C1 segment of cervical spinal cord (tissue), 14 donors: ENCODE measurements around the gene HHIP.

Experiments used
- DNase-seq, 14 donors: peaks; one replicate each; lab custom pipeline; 2025; lab: John Stamatoyannopoulos, UW

HHIP gene

DNA sequence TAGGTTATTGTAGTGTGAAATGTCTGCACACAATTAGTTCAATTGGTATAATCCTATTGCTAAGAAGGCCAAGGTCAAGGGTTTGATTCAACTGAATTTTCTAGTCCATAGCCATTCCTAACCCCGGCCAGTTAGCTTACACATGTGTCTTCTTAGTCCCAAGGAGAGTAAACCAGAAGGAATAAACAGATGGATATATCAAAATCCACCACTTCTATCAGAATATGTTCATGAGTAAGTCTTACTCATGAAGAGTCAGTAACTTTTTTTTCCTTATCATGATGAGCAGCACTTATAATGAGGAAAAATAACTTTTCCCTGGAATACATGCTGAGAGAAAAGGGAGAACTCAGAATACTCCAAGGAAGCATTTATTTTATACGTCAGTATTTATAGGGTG lies 9.5 kb downstream of the HHIP start:
- no peak for DNase-seq

DNA sequence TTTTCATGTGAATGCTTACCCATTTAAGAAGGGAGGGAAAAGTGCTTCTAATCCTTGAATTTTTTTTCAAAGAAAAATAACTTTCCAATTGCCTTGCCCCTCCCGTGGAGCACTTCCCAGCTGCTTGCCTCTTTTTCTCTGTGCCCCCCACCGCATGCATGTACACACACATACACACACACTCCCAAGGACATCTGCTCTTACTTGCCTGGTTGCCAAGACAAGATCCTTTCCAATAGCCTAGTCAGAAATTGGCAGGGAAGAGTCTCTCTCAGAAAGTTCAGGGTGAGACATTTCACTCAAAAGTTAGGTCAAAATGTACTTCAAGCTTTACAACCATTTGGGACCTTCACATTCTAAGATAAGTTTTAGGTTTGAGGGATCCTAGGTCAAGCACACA lies 10.9 kb downstream of the HHIP start:
- DNase-seq: no peak

GRCh38 chr4:144658015-144658567 lies 12.1 kb downstream of the HHIP start:
- no peak for DNase-seq

- DNase-seq: no peak
These were observed 12.9 kb downstream of the HHIP start for GRCh38 chr4:144658903-144659302.

- no peak for DNase-seq
These were observed 13.5 kb downstream of the HHIP start for GRCh38 chr4:144659447-144659846.

DNA sequence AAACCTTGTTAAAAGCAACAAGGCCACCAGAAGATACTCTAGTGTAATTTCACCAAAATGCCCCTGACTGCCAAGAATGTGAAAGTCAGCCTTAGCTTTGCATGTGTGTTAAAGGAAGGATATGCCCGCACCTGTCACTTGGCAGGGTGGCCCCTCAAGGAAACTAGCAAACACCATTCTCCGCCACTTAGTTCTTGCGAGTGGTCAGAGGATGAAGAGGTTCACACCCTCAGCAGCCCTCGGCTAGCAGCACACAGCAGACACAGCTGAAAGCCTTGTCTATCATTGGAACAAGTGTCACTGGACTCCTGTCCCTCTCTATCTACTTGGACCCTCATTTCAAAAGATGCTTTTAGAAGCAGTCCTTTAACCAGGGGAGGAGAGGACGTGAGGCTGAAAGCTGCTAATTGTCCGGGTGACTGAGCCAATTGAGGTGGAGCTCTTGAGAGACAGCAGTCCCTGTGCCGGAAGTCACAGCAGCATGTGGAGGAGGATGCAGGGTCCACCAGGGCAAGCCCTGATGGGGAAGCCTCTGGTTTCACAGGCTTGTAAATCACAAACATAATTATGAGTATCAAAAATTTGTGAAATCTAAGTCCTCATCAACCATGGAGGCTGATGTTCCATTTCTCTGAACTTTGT lies 18.0 kb downstream of the HHIP start:
- DNase-seq: no peak

DNA sequence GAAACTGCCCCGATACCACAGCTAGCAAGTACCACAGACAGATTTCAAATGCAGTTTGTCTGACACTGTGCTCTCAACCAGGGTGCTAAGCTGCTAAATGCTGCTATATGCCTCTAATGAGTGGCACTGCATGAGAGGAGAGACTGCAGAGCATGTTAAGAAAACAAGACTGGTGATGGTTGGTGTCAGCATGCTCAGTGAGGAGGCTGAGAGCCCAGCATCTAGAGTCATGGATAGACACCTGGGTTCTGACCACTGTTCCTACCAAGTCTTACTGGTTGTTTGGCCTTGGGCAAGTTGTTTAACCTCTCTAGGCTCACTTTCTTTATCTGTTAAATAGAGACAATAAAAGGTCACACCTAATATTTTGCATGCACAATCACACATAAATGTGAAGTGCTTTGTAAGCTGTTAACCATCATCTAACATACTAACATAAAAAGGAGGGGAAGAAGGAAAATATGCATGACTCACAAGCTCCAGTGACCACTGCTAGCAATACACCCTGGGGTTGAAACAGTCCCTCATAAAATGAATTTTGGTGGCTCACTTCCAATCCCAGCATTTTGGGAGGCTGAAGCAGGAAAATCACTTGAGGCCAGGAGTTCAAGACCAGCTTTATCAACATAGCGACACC lies 20.7 kb downstream of the HHIP start:
- DNase-seq: no peak

- no peak for DNase-seq
These were observed 21.5 kb downstream of the HHIP start for GRCh38 chr4:144667500-144667899.

DNA sequence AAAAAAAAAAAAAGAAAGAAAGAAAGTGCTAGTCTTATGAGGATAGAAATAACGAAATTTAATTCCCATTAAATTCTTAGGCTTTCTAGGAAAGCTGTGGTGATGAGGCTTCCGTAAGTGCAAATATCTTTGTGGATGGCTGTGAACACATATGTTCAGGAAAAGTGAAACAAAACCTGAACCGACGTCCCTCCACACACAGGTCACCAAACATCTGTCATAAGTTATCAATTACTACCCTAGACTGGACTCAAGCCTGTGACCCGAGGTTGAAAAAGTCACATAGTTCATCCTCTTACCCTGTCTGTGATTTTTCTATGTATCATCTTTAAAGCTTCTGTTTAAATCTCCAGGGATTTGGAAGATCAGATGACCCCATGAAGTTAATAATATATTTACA lies 24.8 kb downstream of the HHIP start:
- no peak for DNase-seq

GRCh38 chr4:144674711-144675110 lies 28.8 kb downstream of the HHIP start:
- no peak for DNase-seq

DNA sequence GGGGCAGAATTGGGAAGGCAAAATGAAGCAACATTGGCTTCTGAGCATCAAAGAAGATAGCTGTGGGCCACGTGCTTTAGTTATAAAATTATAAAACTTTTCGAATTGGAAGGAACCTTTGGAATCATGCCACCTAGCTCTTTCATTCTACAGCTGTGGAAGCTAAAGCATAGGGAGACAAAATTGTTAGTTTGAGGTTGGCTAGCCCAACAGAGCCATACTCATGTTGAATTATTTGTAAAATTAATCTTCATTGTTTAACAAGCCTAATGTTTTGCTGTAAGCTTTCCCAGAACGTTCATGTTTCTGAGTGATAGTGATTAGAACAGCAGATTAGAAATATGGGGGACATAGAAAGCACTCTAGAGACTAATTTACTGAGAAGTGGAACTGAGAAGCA lies 35.9 kb downstream of the HHIP start:
- DNase-seq: no peak

- no peak for DNase-seq
These were observed 37.6 kb downstream of the HHIP start for GRCh38 chr4:144683516-144683915.

DNA sequence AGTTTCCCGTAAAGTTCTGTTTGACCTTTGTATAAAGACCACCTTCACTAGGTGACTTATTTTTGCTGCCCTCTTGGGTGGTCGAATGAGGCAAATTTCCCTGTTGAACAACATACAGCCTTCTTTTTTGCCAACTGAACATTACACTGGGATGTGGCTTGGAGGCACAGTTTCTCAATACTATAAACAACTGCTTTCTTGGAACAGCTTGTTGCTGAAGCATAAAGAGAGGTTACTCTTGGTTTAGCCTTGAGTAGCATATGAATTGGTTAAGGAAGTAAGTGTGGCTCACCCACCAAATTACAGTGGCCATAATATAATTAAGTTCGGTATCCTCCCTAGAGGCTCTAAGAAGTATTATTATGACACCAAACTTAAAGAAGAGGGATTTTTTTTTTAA lies 40.0 kb downstream of the HHIP start:
- no peak for DNase-seq

DNA sequence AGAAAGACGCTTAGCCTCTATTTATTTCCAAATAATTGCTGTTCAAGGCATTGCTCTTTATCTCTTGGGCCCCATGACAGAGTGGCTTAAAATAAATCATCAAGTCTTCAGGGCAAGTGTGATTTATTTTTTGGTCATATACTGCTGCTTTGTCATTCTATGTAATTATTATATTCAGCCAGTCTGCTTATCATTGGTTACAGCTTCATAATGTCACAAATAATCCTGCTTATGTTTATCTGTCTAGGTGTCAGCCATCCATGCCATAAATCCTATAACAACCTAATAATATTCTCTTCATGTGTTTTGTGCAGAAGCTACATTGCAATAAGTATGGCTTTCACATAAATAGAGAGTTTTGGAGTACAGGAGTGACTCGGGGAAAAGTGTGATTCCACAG lies 41.0 kb downstream of the HHIP start:
- DNase-seq: no peak

- no peak for DNase-seq
These were observed 41.5 kb downstream of the HHIP start for GRCh38 chr4:144687466-144687865.

- no peak for DNase-seq
These were observed 42.1 kb downstream of the HHIP start for GRCh38 chr4:144688035-144688569.

DNA sequence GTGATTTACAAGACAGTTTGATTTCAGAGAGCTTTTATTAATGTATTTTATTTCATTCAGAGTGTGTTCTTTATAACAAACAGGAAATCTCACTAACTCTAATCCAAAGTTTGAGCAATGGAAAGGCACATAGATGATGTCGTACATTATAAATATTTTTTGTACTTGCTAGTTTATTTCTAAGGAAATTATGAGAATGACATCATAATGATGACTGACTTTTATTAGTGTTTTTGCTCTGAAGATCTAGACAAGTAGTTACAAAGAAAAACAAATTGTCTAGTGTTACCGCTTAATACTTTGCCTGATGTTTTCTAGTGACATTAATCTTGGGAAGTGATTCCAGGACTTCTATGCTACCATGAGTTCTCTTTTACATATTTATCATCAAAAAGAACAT lies 43.2 kb downstream of the HHIP start:
- DNase-seq: no peak

DNA sequence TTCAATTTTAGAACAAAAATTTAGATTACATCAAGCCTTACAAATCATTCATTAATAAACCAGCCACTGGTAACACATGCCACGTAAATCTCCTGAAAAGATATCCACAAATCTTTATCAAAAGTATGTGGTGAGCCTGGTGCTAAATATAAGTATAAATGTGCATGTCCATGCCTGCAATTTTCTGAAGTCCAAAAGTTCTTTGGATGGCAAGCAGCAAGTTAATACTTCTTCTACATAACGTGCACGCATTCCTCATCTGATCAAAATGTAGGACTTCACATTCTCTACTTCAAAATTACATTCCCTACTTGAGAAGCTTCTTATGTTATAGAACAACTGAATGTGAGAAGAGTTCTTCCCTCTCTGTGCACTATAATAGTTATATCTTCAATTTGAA lies 49.8 kb downstream of the HHIP start:
- DNase-seq: no peak

GRCh38 chr4:144696376-144696775 lies 50.4 kb downstream of the HHIP start:
- DNase-seq: no peak

DNA sequence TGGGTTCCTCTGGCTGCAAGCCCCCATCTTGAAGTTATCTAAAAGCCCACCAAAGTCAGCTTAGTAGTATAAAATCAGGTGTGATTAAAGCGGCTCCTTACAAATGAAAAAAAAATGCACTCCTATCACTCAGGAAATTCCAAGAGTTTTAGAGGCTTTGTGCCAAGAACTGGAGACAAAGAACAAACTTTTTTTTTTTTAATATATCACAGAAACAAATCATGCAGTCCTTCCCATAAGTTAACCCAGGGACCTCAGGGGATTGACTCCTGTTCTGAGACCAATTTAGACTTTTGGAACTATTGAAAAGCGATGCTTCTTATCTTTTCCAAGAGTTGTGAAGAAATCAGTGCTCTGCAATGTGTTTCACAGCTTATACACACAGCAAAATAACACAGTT lies 53.6 kb downstream of the HHIP start:
- DNase-seq: no peak

- no peak for DNase-seq
These were observed 55.8 kb downstream of the HHIP start for GRCh38 chr4:144701683-144702233.

DNA sequence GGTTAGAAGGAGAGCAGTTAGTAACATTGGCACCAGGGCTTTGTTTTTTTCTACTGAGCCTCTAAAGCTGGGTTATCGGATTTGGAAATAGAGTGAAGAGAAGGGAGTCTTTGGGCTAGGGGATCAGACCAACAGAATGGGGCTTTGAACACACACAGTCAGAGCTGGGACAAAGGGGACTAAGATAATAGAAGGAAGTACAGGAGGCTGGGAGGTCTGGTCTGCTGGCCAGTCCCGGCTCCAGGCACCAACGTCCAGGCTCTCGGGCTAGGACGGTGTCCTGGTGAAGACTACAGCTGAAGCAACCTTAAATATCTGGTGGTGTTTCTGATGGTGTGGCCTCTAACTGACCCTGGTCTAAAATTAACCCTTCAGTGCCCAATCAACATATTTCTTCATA lies 57.5 kb downstream of the HHIP start:
- no peak for DNase-seq
